HEK293 (cell line): Measurements from ENCODE around the gene DCPS.
A peak's percentile ranks its signal among the peaks of the same experiment; 100 is the strongest.

Experiments used
- CTCF ChIA-PET: fragments of 350-600 bp; formaldehyde crosslinking; extraction: SDS; loops from one replicate; lab custom pipeline; 2021; ENCODE audit warnings: antibody characterized with exemption; lab: Yijun Ruan, JAX
- POLR2A ChIA-PET: fragments of 300-600 bp; formaldehyde crosslinking; extraction: SDS; loops from one replicate; lab custom pipeline; 2020; ENCODE audit warnings: antibody characterized with exemption, inconsistent platforms; lab: Yijun Ruan, JAX
- H3K27ac ChIP-seq: fragments of 200-500 bp; sonication (Bioruptor generic); 2 replicates; pipeline ENCODE4 v1.5.1; 2014; ENCODE audit warnings: low read depth, low read length, control low read depth, inconsistent platforms; ENCODE audit errors: extremely low read depth
- H3K36me3 ChIP-seq, 2 experiments: fragments of 200-500 bp in 1 of 2; sonication (Bioruptor generic) in 1 of 2; 1 replicate in 1 of 2; 2 replicates in 1 of 2; pipeline ENCODE4 v1.5.1; 2014 to 2017; ENCODE audit warnings: inconsistent platforms in 2 of 2, low read length in 2 of 2; ENCODE audit not compliant: control insufficient read depth in 2 of 2, insufficient read depth in 1 of 2
- H3K4me1 ChIP-seq: fragments of 200-500 bp; sonication (Bioruptor generic); 2 replicates; pipeline ENCODE4 v1.5.1; 2014; ENCODE audit warnings: mild to moderate bottlenecking, low read length, inconsistent platforms; ENCODE audit not compliant: control insufficient read depth, insufficient read depth
- H3K4me3 ChIP-seq: 2 replicates; pipeline ENCODE4 v1.5.1; 2011; ENCODE audit warnings: low read depth, mild to moderate bottlenecking, control low read depth, low read length, moderate library complexity
- H3K9me3 ChIP-seq: fragments of 200-500 bp; sonication (Bioruptor generic); 2 replicates; pipeline ENCODE4 v1.5.1; 2014; ENCODE audit warnings: low read depth, low read length, inconsistent platforms; ENCODE audit not compliant: control insufficient read depth, insufficient read depth
- PRDM10 ChIP-seq: fragments of 450-650 bp; formaldehyde crosslinking; IDR thresholded peaks from 2 replicates; pipeline ENCODE4 v1.5.1; 2016; ENCODE audit warnings: missing biosample characterization, missing genetic modification characterization
- TCF7L2 ChIP-seq: IDR thresholded peaks from 2 replicates; pipeline ENCODE4 v1.6.1; 2011; ENCODE audit warnings: low read depth, mild to moderate bottlenecking, inconsistent platforms, low read length, moderate library complexity, borderline replicate concordance
- ZBTB20 ChIP-seq: fragments of 450-650 bp; formaldehyde crosslinking; IDR thresholded peaks from 2 replicates; pipeline ENCODE4 v1.5.1; 2016; ENCODE audit warnings: missing biosample characterization, missing genetic modification characterization
- ZBTB8A ChIP-seq: fragments of 450-650 bp; formaldehyde crosslinking; IDR thresholded peaks from 2 replicates; pipeline ENCODE4 v1.5.1; 2016; ENCODE audit warnings: missing biosample characterization, missing genetic modification characterization
- ZNF239 ChIP-seq: fragments of 450-650 bp; formaldehyde crosslinking; IDR thresholded peaks from 2 replicates; pipeline ENCODE4 v1.5.1; 2016; ENCODE audit warnings: missing biosample characterization, missing genetic modification characterization
- ZNF266 ChIP-seq: fragments of 450-650 bp; formaldehyde crosslinking; IDR thresholded peaks from 2 replicates; pipeline ENCODE4 v1.5.1; 2016; ENCODE audit warnings: missing biosample characterization, missing genetic modification characterization, low read depth
- ZNF391 ChIP-seq: fragments of 450-650 bp; formaldehyde crosslinking; IDR thresholded peaks from 2 replicates; pipeline ENCODE4 v1.5.1; 2016; ENCODE audit warnings: low read depth, missing biosample characterization, missing genetic modification characterization, borderline replicate concordance
- ZNF513 ChIP-seq: fragments of 450-650 bp; IDR thresholded peaks from 2 replicates; pipeline ENCODE4 v1.5.1; 2018; ENCODE audit warnings: missing biosample characterization, missing genetic modification characterization
- ZNF571 ChIP-seq: fragments of 450-650 bp; formaldehyde crosslinking; IDR thresholded peaks from 2 replicates; pipeline ENCODE4 v1.5.0; 2017; ENCODE audit warnings: missing biosample characterization, missing genetic modification characterization
- ZNF654 ChIP-seq: fragments of 450-650 bp; formaldehyde crosslinking; IDR thresholded peaks from 2 replicates; pipeline ENCODE4 v1.5.1; 2016; ENCODE audit warnings: low read depth, missing biosample characterization, missing genetic modification characterization
- ZNF670 ChIP-seq: fragments of 450-650 bp; formaldehyde crosslinking; IDR thresholded peaks from 2 replicates; pipeline ENCODE4 v1.5.1; 2016; ENCODE audit warnings: missing biosample characterization, missing genetic modification characterization, low read depth
- ZNF707 ChIP-seq: fragments of 450-650 bp; formaldehyde crosslinking; IDR thresholded peaks from 2 replicates; pipeline ENCODE4 v1.5.1; 2016; ENCODE audit warnings: missing biosample characterization, missing genetic modification characterization

DCPS gene

GRCh38 chr11:126352934-126353801 lies 49.3 kb downstream of the DCPS start (continued):
- TF ChIP-seq ZNF670 (tag by site-specific recombination) (0 out of 2 replicates have a peak, but pooled peaks have one; percentile 27), TCF7L2 (no peak), ZNF654 (tag by site-specific recombination) (no peak), ZNF391 (tag by site-specific recombination) (no peak), ZNF707 (tag by site-specific recombination) (no peak)

- POLR2A ChIA-PET: interaction anchor here (0.6 to 1.4 kb wide), 6 partner anchors 36 to 231 kb away, joined by 3 to 11 read pairs (median 4); partner anchors contain the start of genes DCPS, FOXRED1 and SRPRA
- CTCF ChIA-PET: interaction anchor here (1.9 kb wide), 1 partner anchor 44 kb away, joined by 6 read pairs; no protein-coding TSS in a partner anchor
Observed at GRCh38 chr11:126354631-126355323, 50.9 kb downstream of the DCPS start.

More at GRCh38 chr11:126354631-126355323, 50.9 kb downstream of the DCPS start:
- H3K9me3 ChIP-seq: no peaks in the 10 kb centered on the region
- H3K4me3 ChIP-seq: peak overlapping the region; percentile 58
- TF ChIP-seq ZBTB8A (tag by site-specific recombination) (no peak), PRDM10 (tag by site-specific recombination) (0 out of 2 replicates have a peak, but pooled peaks have one; percentile 58), ZNF266 (tag by site-specific recombination) (no peak), ZBTB20 (tag by site-specific recombination) (no peak), ZNF513 (tag by site-specific recombination) (no peak), ZNF239 (no peak), ZNF571 (no peak)
- H3K4me1 ChIP-seq: no peaks in the 10 kb centered on the region
- H3K36me3 ChIP-seq: peaks cover 0 to 7% of the 10 kb centered on the region in 2 experiments; a peak in 1 of 3 replicates
- H3K27ac ChIP-seq: peak overlapping the region; percentile 73; the same call in 1 of the 2 replicates
